Kidney (tissue), 14 donors: ENCODE measurements around the gene NDC1. TPM values are rescaled to one million over a fixed set of nuclear protein-coding genes. Genes with fewer than 3 reads are reported as not detected.
"Not testable (repeated sequence)": the region's sequence is repeated elsewhere in the genome, so short reads cannot be mapped to it uniquely, and the experiment has no call there.

Experiments
- DNase-seq, 5 donors: peaks; one replicate each; pipeline ENCODE4 v3.0.0-alpha.2; 2013 to 2020
- FAIRE-seq: peaks from 2 replicates; lab custom pipeline; 2012; peaks lifted over from hg19 to GRCh38; lab: Jason Lieb, UNC
- H3K27ac ChIP-seq, 2 donors: one replicate each; pipeline ENCODE4 v1.7.0; 2013; ENCODE audit warnings: low read depth in 2 of 2, low read length in 2 of 2, inconsistent platforms in 1 of 2
- H3K27me3 ChIP-seq: one replicate; pipeline ENCODE4 v1.7.1; 2013; ENCODE audit warnings: low read length, inconsistent platforms; ENCODE audit not compliant: control insufficient read depth, insufficient read depth
- H3K36me3 ChIP-seq, 3 donors: one replicate each; pipeline versions ENCODE4 v1.7.0 to v1.7.1; 2013; ENCODE audit warnings: low read length in 3 of 3, control low read depth in 1 of 3, inconsistent platforms in 1 of 3; ENCODE audit not compliant: insufficient read depth in 3 of 3, control insufficient read depth in 2 of 3
- H3K4me1 ChIP-seq, 3 donors: one replicate each; pipeline versions ENCODE4 v1.7.0 to v1.7.1; 2013; ENCODE audit warnings: low read length in 3 of 3, inconsistent platforms in 1 of 3, low read depth in 1 of 3; ENCODE audit not compliant: control insufficient read depth in 2 of 3, insufficient read depth in 2 of 3
- H3K4me3 ChIP-seq, 3 donors: one replicate each; pipeline versions ENCODE4 v1.7.0 to v1.8.1; 2013; ENCODE audit warnings: low read length in 3 of 3, control low read depth in 1 of 3, inconsistent platforms in 1 of 3
- H3K9ac ChIP-seq, 3 donors: one replicate each; pipeline versions ENCODE4 v1.7.0 to v1.7.1; 2013; ENCODE audit warnings: low read length in 3 of 3, control low read depth in 1 of 3, inconsistent platforms in 1 of 3
- H3K9me3 ChIP-seq, 3 donors: one replicate each; pipeline versions ENCODE4 v1.7.0 to v1.7.1; 2013; ENCODE audit warnings: low read length in 3 of 3, control low read depth in 1 of 3, inconsistent platforms in 1 of 3; ENCODE audit not compliant: control insufficient read depth in 2 of 3, insufficient read depth in 1 of 3
- CTCF ChIP-seq: IDR thresholded peaks from 3 replicates; pipeline ENCODE4 v1.5.1; 2012; ENCODE audit warnings: mild to moderate bottlenecking, moderate library complexity, borderline replicate concordance; ENCODE audit not compliant: insufficient read depth; ENCODE audit errors: extremely low read depth
- intact Hi-C: fragments of 100-400 bp; cut with DNase I; formaldehyde crosslinking; loops from one replicate; pipeline ENCODE4 v1.11.1; 2022
- polyA plus RNA-seq: library from polyadenylated mRNA; stranded (reverse); fragments of 350-450 nt; fragmentation: Illumina TruSeq; extraction: RNeasy Lipid Tissue Mini Kit (QIAGEN cat#74804); gene quantifications from one replicate; pipeline ENCODE4 v1.2.3, GENCODE V29; 2014; ENCODE audit warnings: low read depth, low replicate concordance; ENCODE audit not compliant: insufficient read depth
- total RNA-seq: library from RNA; stranded (reverse); fragmentation: NEBNext Ultra II Directional; extraction: Animal tissue kit (Norgen Biotek cat#: 25700); gene quantifications from one replicate; pipeline ENCODE4 v1.2.1, GENCODE V29; 2021
- donor health status: control.
- donor health status: control.
- donor health status: control.
- donor health status: control.
- donor health status: control.
- donor health status: DM: yes; HTN: yes; CAD: no.
- donor health status: Normal renal cell carcinoma (clear cell type).

Gene NDC1
- total and polyA plus RNA-seq, 2 donors from 2014 or later: 5.6 to 8.5 TPM

GRCh38 chr1:53825306-53825705, 12.8 kb downstream of the NDC1 start:
- Histone ChIP-seq H3K27me3 (no peaks in the 10 kb centered on the region), H3K9ac (no peak overlapping the region), H3K4me1 (no peaks in the 10 kb centered on the region), H3K9me3 (no peaks in the 10 kb centered on the region), H3K27ac (no peak overlapping the region), H3K4me3 (no peak overlapping the region), H3K36me3 (peaks cover 0 to 6% (median 2%) of the 10 kb centered on the region in 3 donors)
- TF ChIP-seq CTCF: no peak
- no peak for DNase-seq
- no peak for FAIRE-seq
- intact Hi-C loops: no loop called here

- Histone ChIP-seq H3K4me1 (no peaks in the 10 kb centered on the region), H3K9ac (no peak overlapping the region), H3K27ac (no peak overlapping the region), H3K36me3 (peaks cover 0 to 3% (median 1%) of the 10 kb centered on the region in 3 donors), H3K9me3 (no peaks in the 10 kb centered on the region), H3K27me3 (no peaks in the 10 kb centered on the region), H3K4me3 (no peak overlapping the region)
- TF ChIP-seq CTCF: no peak
- DNase-seq (no peak), FAIRE-seq (no peak)
- intact Hi-C loops: no loop called here
Observed at GRCh38 chr1:53822931-53823330, 15.2 kb downstream of the NDC1 start.

GRCh38 chr1:53821380-53821779, 16.7 kb downstream of the NDC1 start:
- FAIRE-seq: no peak
- Histone ChIP-seq H3K9ac (no peak overlapping the region), H3K9me3 (no peaks in the 10 kb centered on the region), H3K4me3 (no peak overlapping the region), H3K36me3 (peaks cover 0 to 2% (median 0%) of the 10 kb centered on the region in 3 donors), H3K27ac (no peak overlapping the region), H3K27me3 (no peaks in the 10 kb centered on the region), H3K4me1 (no peaks in the 10 kb centered on the region)
- intact Hi-C loops: no loop called here
- no peak for TF ChIP-seq CTCF
- no peak for DNase-seq

- H3K9ac ChIP-seq: no peak overlapping the region
- H3K4me3 ChIP-seq: no peak overlapping the region
- no peaks in the 10 kb centered on the region for H3K36me3 ChIP-seq
- no peak for DNase-seq
- no peaks in the 10 kb centered on the region for H3K9me3 ChIP-seq
- intact Hi-C loops: no loop called here
- H3K27me3 ChIP-seq: no peaks in the 10 kb centered on the region
- H3K27ac ChIP-seq: no peak overlapping the region
- no peak for TF ChIP-seq CTCF
- H3K4me1 ChIP-seq: no peaks in the 10 kb centered on the region
- FAIRE-seq: no peak
Observed at GRCh38 chr1:53819387-53819786, 18.7 kb downstream of the NDC1 start.

- H3K36me3 ChIP-seq, H3K4me3 ChIP-seq, H3K27ac ChIP-seq, H3K4me1 ChIP-seq, DNase-seq, intact Hi-C loops, FAIRE-seq, H3K9me3 ChIP-seq, H3K9ac ChIP-seq, H3K27me3 ChIP-seq: not testable (repeated sequence)
Observed at GRCh38 chr1:53816584-53816983, 21.5 kb downstream of the NDC1 start.

- H3K27me3 ChIP-seq, DNase-seq, H3K9me3 ChIP-seq, FAIRE-seq, H3K36me3 ChIP-seq, intact Hi-C loops, H3K4me3 ChIP-seq, H3K9ac ChIP-seq, H3K4me1 ChIP-seq, H3K27ac ChIP-seq: not testable (repeated sequence)
Observed at GRCh38 chr1:53815484-53815883, 22.6 kb downstream of the NDC1 start.
